ENCODE measurements around the gene EVI5L. TPM values are rescaled to one million over a fixed set of nuclear protein-coding genes. Genes with fewer than 3 reads are reported as not detected.

The EVI5L gene
- polyA plus RNA-seq, 1 donor from 2014 or later: 50.6 TPM

DNA sequence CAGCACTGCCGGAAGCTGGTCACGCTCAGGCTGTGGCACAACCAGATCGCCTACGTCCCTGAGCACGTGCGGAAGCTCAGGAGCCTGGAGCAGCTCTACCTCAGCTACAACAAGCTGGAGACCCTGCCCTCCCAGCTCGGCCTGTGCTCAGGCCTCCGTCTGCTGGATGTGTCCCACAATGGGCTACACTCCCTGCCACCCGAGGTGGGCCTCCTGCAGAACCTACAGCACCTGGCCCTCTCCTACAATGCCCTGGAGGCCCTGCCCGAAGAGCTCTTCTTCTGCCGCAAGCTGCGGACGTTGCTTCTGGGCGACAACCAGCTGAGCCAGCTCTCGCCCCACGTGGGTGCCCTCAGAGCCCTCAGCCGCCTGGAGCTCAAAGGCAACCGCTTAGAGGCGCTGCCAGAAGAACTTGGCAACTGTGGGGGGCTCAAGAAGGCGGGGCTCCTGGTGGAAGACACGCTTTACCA, 70.4 kb downstream of the EVI5L start (continued):
- TF ChIP-seq RAD21 (conservative IDR thresholded peaks at IDR 0.05): no peak

DNA sequence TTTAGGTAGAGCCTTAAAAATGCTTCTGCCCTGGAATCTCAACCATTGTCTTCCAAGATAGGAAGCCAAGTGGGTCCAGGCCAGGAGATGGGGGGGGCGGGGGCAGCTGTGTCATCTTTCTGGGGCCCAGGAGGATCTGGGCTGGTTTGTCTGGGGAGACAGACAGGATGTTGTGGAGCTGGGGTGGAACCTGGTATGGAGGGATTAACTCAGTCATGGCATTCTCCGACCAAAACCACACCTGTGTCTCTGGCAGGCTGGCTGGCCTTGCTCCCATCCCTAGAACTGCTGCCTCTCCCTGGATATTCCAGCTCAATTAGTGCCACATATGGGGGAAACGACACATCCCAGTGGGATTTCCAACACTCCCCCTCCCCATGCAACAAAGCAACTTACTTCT, 70.9 kb downstream of the EVI5L start:
- H3K36me3 ChIP-seq (ENCODE audit: insufficient read depth, low read length): no peaks in the 10 kb centered on the region
- H3K4me2 ChIP-seq (ENCODE audit: low read length): no peak overlapping the region
- H2AFZ ChIP-seq (ENCODE audit: low read depth, low read length): no peak overlapping the region
- no peaks in the 10 kb centered on the region for H3K9me2 ChIP-seq (ENCODE audit: insufficient read depth, low read length)
- no peaks in the 10 kb centered on the region for H3K9me3 ChIP-seq (ENCODE audit: low read length)
- H3K27ac ChIP-seq (ENCODE audit: low read length): no peak overlapping the region
- TF ChIP-seq TAF1 (IDR thresholded peaks at IDR 0.05; ENCODE audit: low read depth) (no peak), EP300 (conservative IDR thresholded peaks at IDR 0.05; ENCODE audit: poor library complexity, severe bottlenecking) (no peak), EZH2 (IDR thresholded peaks at IDR 0.05; ENCODE audit: borderline replicate concordance, insufficient read depth, low read length, poor library complexity, severe bottlenecking) (no peak), CTCF (IDR thresholded peaks at IDR 0.05; ENCODE audit: poor library complexity, severe bottlenecking) (no peak), MXI1 (conservative IDR thresholded peaks at IDR 0.05; ENCODE audit: poor library complexity, severe bottlenecking) (no peak), POLR2AphosphoS5 (IDR thresholded peaks at IDR 0.05) (no peak), REST (IDR thresholded peaks at IDR 0.05; ENCODE audit: borderline replicate concordance) (no peak), SMC3 (conservative IDR thresholded peaks at IDR 0.05; ENCODE audit: poor library complexity) (no peak), RAD21 (conservative IDR thresholded peaks at IDR 0.05) (no peak)
- H3K79me2 ChIP-seq (replicated peaks; ENCODE audit: insufficient read depth, low read length): peaks cover 19% of the 10 kb centered on the region
- H3K9ac ChIP-seq (ENCODE audit: low read length): no peak overlapping the region
- no peaks in the 10 kb centered on the region for H3F3A ChIP-seq (ENCODE audit: insufficient read depth, low read length, poor library complexity, severe bottlenecking)
- no peaks in the 10 kb centered on the region for H4K20me1 ChIP-seq (ENCODE audit: insufficient read depth)
- H3K4me3 ChIP-seq (ENCODE audit: low read length): no peak overlapping the region
- no peaks in the 10 kb centered on the region for H3K27me3 ChIP-seq (ENCODE audit: insufficient read depth, low read depth, low read length)

DNA sequence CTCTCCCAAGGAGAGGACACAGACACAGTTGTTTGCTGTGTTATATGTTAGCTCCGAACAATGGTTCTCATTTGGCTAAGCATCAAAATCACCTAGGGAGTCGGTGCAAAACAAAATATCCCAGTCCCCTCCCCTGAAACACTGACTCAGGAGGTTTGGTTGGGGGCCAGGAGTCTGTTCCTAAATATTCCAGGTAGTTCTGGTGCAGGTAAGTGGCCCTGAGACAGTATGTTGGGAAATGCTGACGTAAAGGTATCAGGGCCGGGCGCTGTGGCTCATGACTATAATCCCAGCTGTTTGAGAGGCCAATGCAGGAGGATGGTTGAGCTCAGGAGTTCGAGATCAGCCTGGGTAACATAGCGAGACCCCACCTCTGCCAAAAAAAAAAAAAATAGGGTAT, 71.3 kb downstream of the EVI5L start:
- H3K4me2 ChIP-seq (ENCODE audit: low read length): no peak overlapping the region
- no peak overlapping the region for H3K27ac ChIP-seq (ENCODE audit: low read length)
- H4K20me1 ChIP-seq (ENCODE audit: insufficient read depth): no peaks in the 10 kb centered on the region
- peaks cover 22% of the 10 kb centered on the region for H3K79me2 ChIP-seq (replicated peaks; ENCODE audit: insufficient read depth, low read length)
- H3F3A ChIP-seq (ENCODE audit: insufficient read depth, low read length, poor library complexity, severe bottlenecking): no peaks in the 10 kb centered on the region
- H2AFZ ChIP-seq (ENCODE audit: low read depth, low read length): no peak overlapping the region
- H3K9me2 ChIP-seq (ENCODE audit: insufficient read depth, low read length): no peaks in the 10 kb centered on the region
- H3K27me3 ChIP-seq (ENCODE audit: insufficient read depth, low read depth, low read length): no peaks in the 10 kb centered on the region
- no peak for TF ChIP-seq EZH2 (IDR thresholded peaks at IDR 0.05; ENCODE audit: borderline replicate concordance, insufficient read depth, low read length, poor library complexity, severe bottlenecking)
- TF ChIP-seq EP300 (conservative IDR thresholded peaks at IDR 0.05; ENCODE audit: poor library complexity, severe bottlenecking): no peak
- no peak overlapping the region for H3K9ac ChIP-seq (ENCODE audit: low read length)
- H3K36me3 ChIP-seq (ENCODE audit: insufficient read depth, low read length): no peaks in the 10 kb centered on the region
- H3K9me3 ChIP-seq (ENCODE audit: low read length): no peaks in the 10 kb centered on the region
- H3K4me3 ChIP-seq (ENCODE audit: low read length): no peak overlapping the region
